Tibial artery (tissue), 4 donors: ENCODE measurements around the gene PTPRG.
A peak's percentile ranks its signal among the peaks of the same experiment; 100 is the strongest.

Source experiments
- DNase-seq, 2 donors: peaks; one replicate each; pipeline ENCODE4 v3.0.0-alpha.2; 2019
- H3K27ac ChIP-seq, 2 donors: fragments of 200-600 bp; sonication (generic) in 1 of 2; 1 replicate in 1 of 2; 2 replicates in 1 of 2; pipeline ENCODE4 v1.5.1; 2018 to 2019; ENCODE audit warnings: mild to moderate bottlenecking in 1 of 2
- H3K27me3 ChIP-seq, 2 donors: fragments of 200-600 bp; sonication (generic) in 1 of 2; one replicate each; pipeline versions ENCODE4 v1.5.1 to v1.6.0; 2016 to 2019
- H3K36me3 ChIP-seq, 3 donors: fragments of 200-600 bp; sonication (generic) in 2 of 3; one replicate each; pipeline ENCODE4 v1.5.1; 2016 to 2019; ENCODE audit warnings: mild to moderate bottlenecking in 2 of 3
- H3K4me1 ChIP-seq, 4 donors: fragments of 200-600 bp; sonication (generic) in 2 of 4; 1 replicate in 3 of 4; 2 replicates in 1 of 4; pipeline ENCODE4 v1.5.1; 2016 to 2019
- H3K4me3 ChIP-seq, 2 donors: fragments of 200-600 bp; sonication (generic) in 1 of 2; 1 replicate in 1 of 2; 2 replicates in 1 of 2; pipeline ENCODE4 v1.5.1; 2018 to 2019; ENCODE audit warnings: mild to moderate bottlenecking in 2 of 2
- H3K9me3 ChIP-seq, 3 donors: fragments of 200-600 bp; sonication (generic) in 1 of 3; one replicate each; pipeline ENCODE4 v1.5.1; 2016 to 2019
- CTCF ChIP-seq, 2 experiments: fragments of 200-600 bp in 1 of 2; fragments of 450-650 bp in 1 of 2; IDR thresholded peaks; one replicate each; pipeline ENCODE4 v1.5.1; 2017 to 2019; ENCODE audit warnings: antibody characterized with exemption in 2 of 2, mild to moderate bottlenecking in 1 of 2, moderate library complexity in 1 of 2
- intact Hi-C: fragments of 100-400 bp; cut with DNase I; formaldehyde crosslinking; loops from one replicate; pipeline ENCODE4 v1.15.0; 2023; ENCODE audit warnings: low total_unique reads

PTPRG gene

GRCh38 chr3:61573441-61573840, 12.1 kb downstream of the PTPRG start:
- Histone ChIP-seq H3K27me3 (no peaks in the 10 kb centered on the region), H3K4me1 (peaks cover 0 to 98% (median 41%) of the 10 kb centered on the region in 4 donors), H3K9me3 (no peaks in the 10 kb centered on the region), H3K4me3 (no peak overlapping the region), H3K27ac (peak overlapping the region in 1 of 2 donors; percentile 3), H3K36me3 (no peaks in the 10 kb centered on the region)
- DNase-seq: no peak
- intact Hi-C loops: no loop called here
- TF ChIP-seq CTCF (IDR thresholded peaks at IDR 0.05): no peak

- intact Hi-C loops: no loop called here
- H3K9me3 ChIP-seq: no peaks in the 10 kb centered on the region
These were observed 13.5 kb downstream of the PTPRG start for GRCh38 chr3:61574854-61575253.

GRCh38 chr3:61575893-61576292, 14.5 kb downstream of the PTPRG start:
- Histone ChIP-seq H3K27ac (peak overlapping the region; percentile 60 to 65), H3K36me3 (no peaks in the 10 kb centered on the region), H3K9me3 (no peaks in the 10 kb centered on the region), H3K4me1 (peaks cover 0 to 98% (median 39%) of the 10 kb centered on the region in 4 donors), H3K27me3 (no peaks in the 10 kb centered on the region), H3K4me3 (no peak overlapping the region)
- no peak for TF ChIP-seq CTCF (IDR thresholded peaks at IDR 0.05)
- no peak for DNase-seq
- intact Hi-C loops: no loop called here

More at GRCh38 chr3:61574854-61575253, 13.5 kb downstream of the PTPRG start:
- peak overlapping the region; percentile 60 to 65 for H3K27ac ChIP-seq
- no peaks in the 10 kb centered on the region for H3K27me3 ChIP-seq
- H3K4me3 ChIP-seq: no peak overlapping the region
- TF ChIP-seq CTCF (IDR thresholded peaks at IDR 0.05): no peak
- DNase-seq: peak; percentile 48 to 91
- H3K36me3 ChIP-seq: no peaks in the 10 kb centered on the region
- peaks cover 0 to 98% (median 44%) of the 10 kb centered on the region in 4 donors for H3K4me1 ChIP-seq

- peak overlapping the region; percentile 36 to 37 for H3K27ac ChIP-seq
- H3K4me1 ChIP-seq: peaks cover 0 to 97% (median 37%) of the 10 kb centered on the region in 4 donors
- no peaks in the 10 kb centered on the region for H3K36me3 ChIP-seq
- intact Hi-C loops: no loop called here
- no peaks in the 10 kb centered on the region for H3K27me3 ChIP-seq
- no peak for TF ChIP-seq CTCF (IDR thresholded peaks at IDR 0.05)
- DNase-seq: no peak
- H3K9me3 ChIP-seq: no peaks in the 10 kb centered on the region
- H3K4me3 ChIP-seq: no peak overlapping the region
These were observed 16.4 kb downstream of the PTPRG start for GRCh38 chr3:61577760-61578159.

- peak overlapping the region; percentile 36 to 37 for H3K27ac ChIP-seq
- intact Hi-C loops: no loop called here
These were observed 17.4 kb downstream of the PTPRG start for GRCh38 chr3:61578667-61579367.

More at GRCh38 chr3:61578667-61579367, 17.4 kb downstream of the PTPRG start:
- DNase-seq: no peak
- TF ChIP-seq CTCF (IDR thresholded peaks at IDR 0.05): no peak
- Histone ChIP-seq H3K4me1 (peaks cover 0 to 99% (median 36%) of the 10 kb centered on the region in 4 donors), H3K27me3 (no peaks in the 10 kb centered on the region), H3K36me3 (no peaks in the 10 kb centered on the region), H3K9me3 (no peaks in the 10 kb centered on the region), H3K4me3 (no peak overlapping the region)
